Superior temporal gyrus (tissue), 1 donor: ENCODE data around the gene CRYGD.
"Not testable (repeated sequence)": the region's sequence is repeated elsewhere in the genome, so short reads cannot be mapped to it uniquely, and the experiment has no call there.

Experiments
- DNase-seq: peaks from one replicate; pipeline ENCODE4 v3.0.0-alpha.2; 2016; ENCODE audit errors: extremely low spot score

Gene CRYGD

DNA sequence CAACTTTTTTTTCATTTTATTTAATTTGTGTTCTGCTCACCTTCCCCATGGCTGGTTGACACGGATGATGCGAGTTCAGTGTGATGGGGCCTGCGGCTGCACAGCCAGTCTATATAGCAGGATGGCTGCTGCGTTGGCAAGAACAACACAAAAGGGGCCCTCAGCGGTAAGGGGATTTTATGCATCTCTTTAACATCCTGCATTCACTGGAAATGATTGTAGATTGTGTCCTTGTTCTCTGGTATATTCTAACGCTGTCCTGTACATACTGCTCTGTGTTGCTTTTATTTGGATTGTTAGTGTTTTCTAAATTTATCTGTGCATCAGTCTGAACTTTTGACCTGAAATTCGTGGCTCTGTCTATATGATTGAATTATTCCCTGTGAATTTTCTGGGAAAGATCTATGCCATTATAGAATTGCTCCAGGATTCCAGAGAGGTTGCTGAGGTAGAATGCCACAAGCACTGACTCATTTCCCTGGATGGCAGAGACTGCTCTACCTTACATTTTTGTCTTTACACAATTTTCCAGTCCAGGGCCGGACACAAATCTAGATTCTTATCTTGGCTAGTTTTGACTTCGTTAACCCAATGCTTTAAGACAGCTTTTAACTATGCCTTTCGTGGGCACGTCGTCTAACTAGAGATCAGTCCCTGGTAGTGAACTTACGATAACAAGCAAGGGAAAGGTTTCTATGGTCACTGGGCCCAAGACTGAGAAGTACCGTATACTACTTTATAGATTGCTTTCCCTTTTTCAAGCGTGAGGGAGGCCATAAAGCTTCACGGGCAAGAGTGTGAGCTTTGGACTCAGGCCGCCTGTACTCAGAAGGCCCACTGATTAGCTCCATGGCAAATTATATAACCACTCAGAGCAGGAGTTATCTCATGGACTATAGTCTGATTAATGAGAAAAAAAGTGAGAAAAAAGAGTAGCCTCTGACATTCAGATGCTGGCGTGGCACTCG lies 5.7 kb upstream of the CRYGD start, which contains the start of gene CRYGC:
Gene CRYGC, minus strand, starts transcription at position 85 of the 968 bp plus-strand sequence. Its CDS starts 36 bp downstream, at position 49.
- no peak for DNase-seq

DNA sequence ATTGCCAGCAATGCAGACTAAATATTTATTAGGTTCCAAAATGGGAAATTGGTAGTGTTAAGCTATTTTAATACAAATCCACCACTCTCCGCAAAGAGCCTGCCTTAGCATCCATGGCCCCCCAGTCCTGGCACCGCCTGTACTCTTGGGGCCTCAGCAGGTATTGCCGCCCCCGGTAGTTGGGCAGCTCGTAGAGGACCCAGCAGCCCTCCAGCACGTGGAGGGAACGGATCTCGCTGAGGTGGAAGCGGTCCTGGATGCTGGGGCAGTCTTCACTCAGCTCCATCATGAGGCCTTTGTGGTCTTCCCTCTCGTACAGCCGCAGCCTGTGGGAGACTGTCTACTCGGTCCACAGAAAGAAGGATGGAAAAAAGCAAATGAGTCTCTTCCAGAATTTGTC lies 3.8 kb upstream of the CRYGD start:
- DNase-seq = no peak

DNA sequence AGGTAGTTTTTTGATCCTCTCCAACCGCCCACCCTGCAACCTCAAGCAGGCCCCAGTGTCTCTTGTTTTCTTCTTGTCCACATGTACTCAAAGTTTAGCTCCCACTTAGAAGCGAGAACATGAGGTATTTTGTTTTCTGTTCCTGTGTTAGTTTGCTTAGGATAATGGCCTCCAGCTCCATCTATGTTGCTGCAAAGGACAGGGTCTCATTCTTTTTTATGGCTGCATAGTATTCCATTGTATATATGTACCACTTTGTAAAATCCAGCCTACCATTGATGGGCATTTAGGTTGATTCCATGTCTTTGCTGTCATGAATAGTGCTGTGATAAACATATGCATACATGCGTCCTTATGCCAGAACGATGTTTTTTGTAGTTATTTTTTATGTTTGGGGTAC lies 2.8 kb upstream of the CRYGD start:
- DNase-seq = no peak

DNA sequence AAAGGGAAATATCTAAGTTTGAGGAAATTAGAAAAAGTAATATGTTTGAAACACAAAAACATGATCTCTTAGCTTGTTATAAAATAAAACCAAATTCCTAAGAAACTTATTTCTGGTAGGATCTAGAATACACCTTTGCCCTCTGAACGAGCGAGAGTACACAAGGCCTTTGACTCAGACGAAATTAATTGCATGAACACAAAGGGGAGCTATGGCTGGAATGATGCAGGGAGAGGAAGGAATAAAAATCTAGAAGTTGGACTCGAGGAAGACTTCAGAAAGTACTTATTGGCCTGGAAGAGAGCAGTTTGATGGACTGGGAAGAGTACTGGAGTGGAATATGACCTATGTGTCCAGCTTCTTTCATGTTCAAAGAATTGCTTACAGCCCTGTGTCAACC lies 927 bp upstream of the CRYGD start:
- DNase-seq = no peak

DNA sequence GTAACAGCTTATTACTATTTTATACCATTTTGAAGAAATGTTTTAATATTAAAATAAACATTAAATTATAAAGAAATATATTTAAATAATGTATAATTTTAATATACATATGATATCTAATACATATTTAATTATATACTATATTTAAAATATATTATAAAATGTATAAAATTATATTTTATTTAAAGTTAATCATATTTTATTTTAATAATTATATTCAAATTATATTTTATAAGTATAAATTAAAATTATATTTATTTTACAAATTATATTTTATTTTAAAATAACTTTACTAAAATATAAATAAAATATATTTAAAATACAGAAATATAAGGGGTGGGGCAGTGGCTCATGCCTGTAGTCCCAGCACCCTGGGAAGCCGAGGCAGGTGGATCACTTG lies 2.1 kb downstream of the CRYGD start:
- DNase-seq = no peak

DNA sequence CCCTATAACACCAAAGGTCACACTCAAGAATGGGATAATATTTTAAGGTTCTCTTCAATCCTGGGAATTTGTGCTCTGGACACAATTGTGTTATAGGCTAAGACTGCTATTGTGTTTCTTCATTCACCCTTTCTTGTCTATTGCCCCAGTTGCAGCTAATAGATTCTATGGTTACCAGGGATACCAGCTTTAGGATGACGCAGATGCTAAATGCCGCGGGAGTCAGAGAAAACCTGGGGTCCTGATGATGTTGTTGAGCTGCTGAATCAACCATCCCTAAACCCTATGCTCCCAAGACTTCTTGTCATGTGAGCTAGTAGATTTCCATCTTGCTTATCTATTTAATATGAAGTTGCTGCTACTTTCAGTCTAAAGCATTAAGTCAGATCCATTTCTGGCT lies 5.4 kb downstream of the CRYGD start:
- no peak for DNase-seq

DNA sequence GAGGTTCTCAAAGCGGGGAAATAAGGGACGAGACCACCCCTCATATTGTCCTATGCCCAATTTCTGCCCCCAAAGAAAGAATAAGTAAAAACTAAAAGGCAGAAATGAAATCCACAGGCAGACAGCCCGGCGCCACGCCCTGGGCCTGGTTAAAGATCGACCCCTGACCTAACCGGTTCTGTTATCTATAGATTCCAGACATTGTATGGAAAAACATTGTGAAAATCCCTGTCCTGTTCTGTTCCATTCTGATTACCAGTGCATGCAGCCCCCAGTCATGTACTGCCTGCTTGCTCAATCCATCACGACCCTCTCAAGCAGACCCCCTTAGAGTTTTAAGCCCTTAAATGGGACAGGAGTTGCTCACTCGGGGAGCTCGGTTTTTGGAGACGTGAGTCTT lies 6.9 kb downstream of the CRYGD start:
- not testable (repeated sequence) for DNase-seq

DNA sequence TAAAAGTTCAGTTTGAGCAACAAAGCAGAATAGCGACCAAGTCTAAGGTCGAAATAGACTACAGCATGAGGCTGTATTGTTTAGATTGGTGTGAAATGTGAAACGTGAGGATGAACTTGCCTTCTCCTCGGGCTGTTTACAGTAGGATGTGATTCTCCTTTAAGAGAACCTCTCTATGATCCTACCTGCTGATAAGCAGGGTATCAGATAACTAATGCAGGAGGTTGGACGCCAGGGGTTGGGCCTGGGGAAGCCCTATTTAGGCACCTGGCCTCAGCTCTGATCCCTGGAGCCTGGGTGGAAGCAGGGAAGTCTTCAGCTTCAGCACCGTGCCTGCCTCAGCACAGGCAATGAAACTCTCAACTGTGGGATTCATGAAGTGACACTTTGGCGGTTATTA lies 11.4 kb downstream of the CRYGD start:
- DNase-seq = no peak

DNA sequence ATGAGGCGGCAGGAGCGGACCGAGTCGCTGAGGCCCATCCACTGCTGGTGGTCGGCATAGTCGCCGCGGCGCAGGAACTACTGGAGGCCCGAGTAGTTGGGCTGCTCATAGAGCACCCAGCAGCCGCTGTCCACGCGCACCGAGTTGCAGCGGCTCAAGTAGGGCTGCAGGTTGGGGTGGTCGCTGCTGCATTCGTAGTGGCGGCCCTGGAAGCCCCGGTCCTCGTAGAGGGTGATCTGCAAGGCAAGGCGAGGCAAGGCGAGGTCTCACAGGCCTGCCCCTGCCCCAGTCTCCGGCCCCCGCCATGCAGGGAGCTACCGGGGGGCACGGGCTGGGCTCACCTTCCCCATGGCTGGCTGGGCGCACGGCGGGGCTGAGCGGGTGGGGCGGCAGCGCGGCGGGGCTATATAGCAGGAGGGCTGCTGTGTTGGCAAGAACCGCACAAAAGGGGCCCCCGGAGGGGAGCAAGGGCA lies 12.0 kb downstream of the CRYGD start:
- DNase-seq = not testable (repeated sequence)

DNA sequence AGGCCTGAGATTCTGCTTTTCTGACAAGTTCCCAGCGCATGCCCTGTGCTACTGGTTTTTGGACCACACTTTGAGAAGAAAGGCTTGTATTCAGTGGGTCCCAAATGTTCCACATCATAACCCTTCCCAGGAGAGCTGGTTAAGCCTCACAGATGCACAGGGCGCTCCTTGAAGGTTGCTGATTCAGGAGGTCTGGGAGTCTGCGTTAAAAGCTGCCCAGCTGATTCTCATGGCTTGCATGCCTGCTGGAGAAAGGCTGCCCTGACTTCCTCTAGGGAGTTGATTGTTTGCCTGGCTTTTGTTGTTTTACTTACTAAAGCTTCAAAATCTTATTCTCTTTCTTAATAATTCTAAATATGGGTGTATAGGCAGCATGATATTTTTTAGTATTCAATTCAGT lies 20.7 kb downstream of the CRYGD start:
- no peak for DNase-seq

DNA sequence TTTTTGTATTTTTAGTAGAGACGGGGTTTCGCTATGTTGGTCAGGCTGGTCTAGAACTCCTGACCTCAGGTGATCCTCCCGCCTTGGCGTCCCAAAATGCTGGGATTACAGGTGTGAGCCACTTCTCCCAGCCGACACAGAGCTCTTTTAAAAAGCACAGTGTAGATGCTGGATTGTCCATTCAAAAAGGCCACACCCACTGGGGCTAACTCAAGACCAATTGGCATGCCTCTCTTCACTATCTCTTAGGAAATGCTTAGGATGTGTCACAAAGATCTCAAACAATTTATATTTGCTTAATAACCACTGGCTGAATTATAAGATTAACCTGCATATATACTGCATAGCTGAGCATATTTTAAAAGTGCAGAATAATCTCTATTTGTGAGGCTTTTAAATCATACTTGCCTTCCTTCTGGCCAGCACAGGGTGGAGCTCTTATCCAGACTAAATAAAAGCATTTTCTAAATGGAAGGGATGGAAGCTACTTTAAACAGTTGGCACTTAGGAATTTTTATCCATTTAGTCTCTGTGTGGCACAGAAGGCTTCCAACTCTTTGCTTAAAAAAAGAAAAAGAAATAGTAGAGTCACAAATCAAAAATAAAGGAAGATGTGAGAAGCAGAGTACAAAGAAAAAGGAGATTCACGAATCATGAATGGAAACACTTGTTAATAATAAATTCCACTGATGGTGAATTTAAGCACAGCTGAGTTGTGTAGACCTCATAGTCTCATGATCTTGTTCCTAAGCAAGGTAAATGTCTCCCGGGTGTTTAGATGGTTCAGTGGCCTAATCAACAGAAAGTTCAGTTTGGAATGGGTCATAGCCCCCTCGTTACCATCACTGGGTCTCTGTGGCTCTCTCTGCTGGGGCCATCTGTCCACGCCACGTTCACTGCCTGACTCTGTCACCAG lies 22.4 kb downstream of the CRYGD start:
- peak; percentile 78 for DNase-seq

DNA sequence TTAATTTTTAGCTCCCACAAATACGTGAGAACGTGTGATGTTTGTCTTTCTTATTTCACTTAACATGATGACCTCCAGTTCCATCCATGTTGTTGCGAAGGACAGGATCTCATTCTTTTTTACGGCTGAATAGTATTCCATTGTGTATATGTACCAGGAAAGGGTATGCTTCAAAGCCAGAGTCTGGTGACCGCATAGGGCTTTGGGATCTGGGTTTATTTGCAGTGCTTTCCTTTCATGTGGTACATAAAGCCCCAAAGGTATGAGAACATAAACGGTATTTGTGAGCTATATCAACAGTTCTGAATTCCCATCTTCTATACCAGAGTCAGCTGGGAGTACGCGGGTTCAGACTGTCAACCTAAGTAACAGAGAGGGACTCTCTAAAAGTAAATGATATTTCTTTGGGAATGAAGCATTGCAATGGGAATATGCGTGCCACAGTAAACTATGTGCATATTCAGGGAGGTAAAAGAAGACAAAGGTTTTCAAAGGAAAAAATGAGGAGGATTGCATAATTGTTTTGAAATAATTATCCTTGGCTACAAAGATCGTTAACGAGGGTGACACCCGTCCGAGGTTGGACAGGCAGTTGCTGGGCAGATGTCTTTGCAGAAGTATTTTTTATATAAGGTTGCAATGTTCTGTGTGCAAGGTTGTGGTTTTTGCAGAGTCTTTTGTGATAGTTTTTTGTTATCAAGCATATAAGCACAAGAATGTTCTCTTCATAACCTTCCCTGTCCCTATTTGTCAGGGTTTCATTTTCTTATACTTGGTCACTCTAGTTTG lies 24.4 kb downstream of the CRYGD start:
- DNase-seq = no peak

DNA sequence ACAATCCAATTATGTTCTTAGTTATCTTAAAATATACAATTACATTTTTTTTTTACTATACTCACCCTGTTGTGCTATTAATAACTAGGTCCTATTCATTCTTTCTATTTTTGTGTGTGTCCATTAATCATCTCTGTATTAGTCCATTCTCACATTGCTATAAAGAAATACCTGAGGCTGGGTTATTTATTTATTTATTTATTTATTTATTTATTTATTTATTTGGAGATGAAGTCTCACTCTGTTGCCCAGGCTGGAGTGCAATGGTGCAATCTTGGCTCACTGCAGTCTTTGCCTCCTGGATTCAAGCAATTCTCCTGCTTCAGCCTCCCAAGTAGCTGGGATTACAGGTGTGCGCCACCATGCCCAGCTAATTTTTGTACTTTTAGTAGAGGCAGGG lies 25.6 kb downstream of the CRYGD start:
- DNase-seq = not testable (repeated sequence)

DNA sequence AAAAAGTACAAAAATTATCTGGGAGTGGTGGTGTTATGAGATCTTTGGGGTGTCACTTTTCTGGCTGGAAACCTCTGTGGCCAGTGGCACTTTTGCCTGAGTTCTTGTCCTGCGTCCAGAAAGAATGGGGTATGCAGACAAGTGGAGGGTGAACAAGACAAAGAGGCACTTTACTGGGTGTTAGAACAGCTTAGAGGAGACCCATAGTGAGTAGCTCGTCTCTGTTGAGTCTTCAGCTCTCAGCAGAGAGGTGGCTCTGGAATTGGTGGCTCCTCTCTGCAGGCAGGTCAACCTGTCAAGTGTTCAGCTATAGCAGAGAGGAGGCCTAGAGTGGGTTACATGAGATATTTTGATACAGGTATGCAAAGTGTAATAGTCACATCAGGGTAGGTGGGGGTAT lies 26.1 kb downstream of the CRYGD start:
- no peak for DNase-seq

DNA sequence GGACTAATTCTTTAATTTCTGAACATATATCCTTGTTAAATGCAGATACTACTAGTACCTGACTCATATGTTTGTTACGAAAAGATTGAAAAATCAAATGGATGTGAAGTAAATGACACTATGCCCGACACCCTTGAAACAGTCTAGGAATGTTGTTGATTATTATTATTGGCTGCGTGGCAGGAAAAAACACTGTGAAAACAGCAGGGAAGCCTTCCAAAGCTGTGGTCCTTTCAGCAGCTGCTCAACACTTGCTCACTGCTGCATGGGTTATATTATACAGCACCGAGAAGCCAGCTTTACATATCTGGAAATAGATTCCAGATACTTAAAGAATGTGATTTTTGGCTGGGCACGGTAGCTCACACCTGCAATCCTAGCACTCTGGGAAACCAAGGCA lies 26.5 kb downstream of the CRYGD start:
- no peak for DNase-seq

DNA sequence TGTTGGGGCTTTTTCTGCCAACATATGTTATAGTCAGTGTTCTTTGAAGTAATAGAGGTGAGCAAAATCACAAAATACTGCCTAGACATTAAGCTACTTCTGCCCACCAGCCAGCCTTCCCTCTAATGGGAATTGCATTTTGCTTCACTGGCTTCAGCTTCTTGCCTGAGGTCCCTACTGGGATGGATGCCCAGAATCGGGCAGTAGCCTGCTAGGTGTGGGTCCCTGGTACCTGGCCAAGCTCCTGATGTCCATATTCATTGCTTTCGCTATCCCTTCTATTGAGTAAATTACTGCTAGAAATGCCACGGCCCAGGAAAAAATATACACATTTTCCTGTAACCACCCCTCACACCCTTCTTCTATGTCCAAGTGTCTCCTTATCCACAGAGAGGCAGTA lies 27.0 kb downstream of the CRYGD start:
- DNase-seq = no peak

DNA sequence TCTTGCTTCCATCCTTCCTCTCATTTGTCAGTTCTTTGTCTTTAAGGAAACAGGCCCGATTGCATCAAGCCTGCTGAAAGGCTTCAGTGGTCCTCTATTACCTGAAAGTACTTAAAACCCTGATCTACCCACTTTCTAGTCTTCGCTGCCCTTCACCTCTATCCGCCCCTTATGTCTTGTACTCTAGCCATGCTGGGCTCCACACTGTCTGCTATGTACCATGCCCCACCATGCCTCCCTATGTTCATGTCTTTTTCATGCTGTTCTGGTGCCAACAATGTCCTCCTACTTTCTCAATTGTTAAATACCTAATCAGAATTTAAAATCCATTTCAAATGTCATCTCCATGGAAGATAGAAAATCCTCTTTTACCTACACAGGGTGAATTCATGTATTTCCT lies 28.2 kb downstream of the CRYGD start:
- DNase-seq = no peak

DNA sequence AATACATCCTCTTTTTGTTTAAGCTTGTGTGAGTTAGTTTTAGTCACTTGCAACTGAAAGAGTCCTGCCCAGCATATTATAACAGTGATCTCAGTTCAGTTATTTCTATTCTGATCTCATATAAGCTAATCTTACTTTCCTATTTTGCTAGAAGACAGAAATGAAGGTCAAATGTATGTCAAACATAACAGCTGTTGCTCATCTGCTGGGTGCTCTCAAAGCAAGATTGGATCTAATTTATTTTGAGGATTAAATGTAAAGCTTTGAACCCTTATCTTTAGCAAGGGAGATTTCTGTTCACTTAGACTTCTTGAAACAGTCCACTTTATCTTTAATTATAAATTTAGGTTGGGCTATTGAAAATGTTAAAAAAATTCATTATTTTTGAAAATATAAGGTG lies 31.2 kb downstream of the CRYGD start:
- no peak for DNase-seq

DNA sequence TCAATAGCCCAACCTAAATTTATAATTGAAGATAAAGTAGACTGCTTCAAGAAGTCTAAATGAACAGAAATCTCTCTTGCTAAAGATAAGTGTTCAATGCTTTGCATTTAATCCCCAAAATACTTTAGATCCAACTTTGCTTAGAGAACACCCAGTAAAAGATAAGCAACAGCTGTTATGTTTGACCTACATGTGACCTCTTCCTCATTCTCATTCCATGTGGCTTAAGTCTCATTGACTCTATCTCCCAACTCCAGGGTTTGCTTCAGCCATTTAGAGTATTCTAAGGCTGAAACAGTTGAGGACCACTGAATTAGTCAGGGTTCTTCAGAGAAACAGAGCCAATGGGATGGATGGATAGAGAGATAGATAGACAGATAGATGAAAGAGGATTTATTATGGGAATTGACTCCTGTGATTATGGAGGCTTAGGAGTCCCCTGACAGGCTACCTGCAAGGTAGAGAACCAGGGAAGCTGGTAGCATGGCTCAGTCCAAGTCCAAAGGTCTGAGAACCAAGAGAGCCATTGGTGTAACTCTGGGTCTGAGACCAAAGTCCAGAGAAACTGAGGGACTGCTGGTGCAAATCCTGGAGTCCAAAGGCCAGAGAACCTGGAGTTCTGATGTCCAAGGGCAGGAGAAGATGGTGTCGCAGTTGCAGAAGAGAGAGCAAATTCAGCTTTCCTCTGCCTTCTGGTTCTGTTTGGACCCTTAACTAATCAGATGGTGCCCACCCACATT lies 32.1 kb downstream of the CRYGD start:
- no peak for DNase-seq

DNA sequence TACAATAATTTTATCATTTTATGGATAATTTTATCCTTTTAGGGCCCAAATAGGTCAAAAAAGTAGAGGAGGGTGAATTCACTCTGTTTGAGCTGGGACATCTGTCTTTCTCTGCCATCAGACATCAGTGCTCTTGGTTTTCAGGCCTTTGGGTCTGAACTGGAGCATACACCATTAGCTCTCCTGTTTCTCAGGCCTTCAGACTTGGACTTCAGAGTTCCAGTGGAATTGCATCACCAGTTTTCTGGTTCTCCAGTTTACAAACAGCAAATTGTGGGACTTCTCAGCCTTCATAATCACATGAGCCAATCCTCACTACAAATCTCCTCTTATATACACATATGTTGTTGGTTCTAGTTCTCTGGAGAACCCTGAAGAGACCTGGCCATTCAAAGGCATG lies 33.9 kb downstream of the CRYGD start:
- no peak for DNase-seq

DNA sequence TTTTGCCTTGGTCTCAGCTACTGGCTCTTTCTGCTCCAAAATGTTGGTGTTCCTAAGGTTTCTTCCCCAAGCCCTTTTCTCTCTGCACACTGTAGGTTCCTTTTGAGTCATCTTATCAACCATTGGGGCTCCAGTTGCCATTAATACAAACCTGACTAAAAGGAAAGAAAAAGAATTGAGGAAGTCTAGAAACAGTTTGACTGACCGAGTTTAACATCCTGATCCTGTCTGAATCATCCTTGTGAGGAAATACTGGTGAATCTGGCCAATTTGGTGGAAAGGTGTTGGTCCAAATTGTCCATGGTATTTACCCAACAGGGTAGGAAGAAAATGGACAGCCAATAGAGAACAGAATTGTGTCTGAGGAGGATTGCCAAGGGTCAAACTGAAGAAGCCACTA lies 38.3 kb downstream of the CRYGD start:
- no peak for DNase-seq
